H1 (cell line): ENCODE data around the gene NT5DC1. TPM values are rescaled to one million over a fixed set of nuclear protein-coding genes. Genes with fewer than 3 reads are reported as not detected.

ENCODE experiments used
- CTCF ChIA-PET: fragments of 300-600 bp; sonication (Branson Sonifier 250); formaldehyde crosslinking; loops from one replicate; lab custom pipeline; 2021; ENCODE audit not compliant: partially characterized antibody; lab: Charles Lee
- POLR2A ChIA-PET: fragments of 300-600 bp; sonication (Branson Sonifier 250); formaldehyde crosslinking; loops from one replicate; lab custom pipeline; 2021; ENCODE audit warnings: inconsistent platforms; ENCODE audit not compliant: partially characterized antibody; lab: Charles Lee
- DNase-seq, 2 experiments: peaks; one replicate each; pipeline versions ENCODE4 v3.0.0 to v3.0.0-alpha.2; 2010 to 2022; ENCODE audit warnings: low spot score in 2 of 2, low read depth in 1 of 2, mixed read lengths in 1 of 2
- FAIRE-seq: peaks from 2 replicates; lab custom pipeline; 2011; peaks lifted over from hg19 to GRCh38; lab: Jason Lieb, UNC
- H2AFZ ChIP-seq: 2 replicates; pipeline ENCODE4 v1.8.1; 2012; ENCODE audit warnings: low read length, inconsistent platforms
- H2AK5ac ChIP-seq: 2 replicates; pipeline ENCODE4 v1.6.1; 2013; ENCODE audit warnings: low read depth, low read length
- H2BK120ac ChIP-seq: replicated peaks from 2 replicates; pipeline ENCODE3; 2013; ENCODE audit warnings: low read depth, low read length, inconsistent platforms
- H2BK12ac ChIP-seq: 2 replicates; pipeline ENCODE4 v1.6.1; 2013; ENCODE audit warnings: low read depth, low read length
- H2BK15ac ChIP-seq: 2 replicates; pipeline ENCODE4 v1.6.1; 2013; ENCODE audit warnings: low read length
- H2BK20ac ChIP-seq: 2 replicates; pipeline ENCODE4 v1.6.1; 2013; ENCODE audit warnings: low read length
- H2BK5ac ChIP-seq: 2 replicates; pipeline ENCODE4 v1.6.1; 2013; ENCODE audit warnings: low read depth, low read length
- H3K14ac ChIP-seq: 2 replicates; pipeline ENCODE4 v1.6.1; 2013; ENCODE audit warnings: inconsistent platforms; ENCODE audit not compliant: insufficient read length
- H3K18ac ChIP-seq: 2 replicates; pipeline ENCODE4 v1.6.1; 2013; ENCODE audit warnings: low read length; ENCODE audit errors: extremely low read depth
- H3K23ac ChIP-seq: 2 replicates; pipeline ENCODE4 v1.6.1; 2013; ENCODE audit warnings: inconsistent platforms; ENCODE audit not compliant: insufficient read length
- H3K23me2 ChIP-seq: 2 replicates; pipeline ENCODE4 v1.6.1; 2013; ENCODE audit warnings: low read depth, low read length
- H3K27ac ChIP-seq: 2 replicates; pipeline ENCODE4 v1.6.1; 2011; ENCODE audit warnings: low read depth, low read length, inconsistent platforms
- H3K27me3 ChIP-seq, 4 experiments: replicated peaks in 1 of 4; 1 replicate in 1 of 4; 2 replicates in 3 of 4; pipeline versions ENCODE4 v1.6.1 to v1.8.1; 2011 to 2013; ENCODE audit warnings: low read length in 3 of 4, mild to moderate bottlenecking in 3 of 4, inconsistent platforms in 2 of 4, mixed read lengths in 2 of 4, moderate library complexity in 1 of 4; ENCODE audit not compliant: control insufficient read depth in 3 of 4, insufficient read depth in 3 of 4; ENCODE audit errors: extremely low read depth in 1 of 4
- H3K36me3 ChIP-seq, 4 experiments: 2 replicates each; pipeline versions ENCODE4 v1.6.1 to v1.8.1; 2011 to 2013; ENCODE audit warnings: mild to moderate bottlenecking in 4 of 4, low read length in 3 of 4, moderate library complexity in 2 of 4, control low read depth in 1 of 4, inconsistent platforms in 1 of 4; ENCODE audit not compliant: insufficient read depth in 4 of 4, control insufficient read depth in 2 of 4
- H3K4ac ChIP-seq: replicated peaks from 2 replicates; pipeline ENCODE3; 2013; ENCODE audit warnings: low read length, low read depth, mixed read lengths, inconsistent platforms; ENCODE audit not compliant: insufficient read length
- H3K4me1 ChIP-seq, 4 experiments: replicated peaks in 1 of 4; 1 replicate in 1 of 4; 2 replicates in 3 of 4; pipeline versions ENCODE4 v1.6.1 to v1.8.1; 2011 to 2013; ENCODE audit warnings: low read length in 3 of 4, inconsistent platforms in 2 of 4, mixed read lengths in 1 of 4; ENCODE audit not compliant: insufficient read depth in 4 of 4, control insufficient read depth in 3 of 4
- H3K4me2 ChIP-seq, 2 experiments: 2 replicates each; pipeline versions ENCODE4 v1.6.1 to v1.8.1; 2011 to 2013; ENCODE audit warnings: low read depth in 2 of 2, low read length in 2 of 2, control low read depth in 1 of 2, inconsistent platforms in 1 of 2, mild to moderate bottlenecking in 1 of 2; ENCODE audit not compliant: insufficient read depth in 1 of 2
- H3K4me3 ChIP-seq, 4 experiments: fragments of 200-600, 300-600 bp in 1 of 4; sonication (generic), shearing (Covaris generic), sonication (Bioruptor Twin) in 1 of 4; 2 replicates each; pipeline versions ENCODE4 v1.5.1 to v1.8.1; 2011 to 2016; ENCODE audit warnings: low read length in 4 of 4, low read depth in 3 of 4, control low read depth in 2 of 4, inconsistent platforms in 2 of 4, mild to moderate bottlenecking in 2 of 4, mixed read lengths in 1 of 4, moderate library complexity in 1 of 4; ENCODE audit not compliant: insufficient read depth in 2 of 4; ENCODE audit errors: extremely low read depth in 1 of 4
- H3K56ac ChIP-seq: replicated peaks from 2 replicates; pipeline ENCODE3; 2013; ENCODE audit warnings: low read depth, mild to moderate bottlenecking, mixed read lengths, low read length, inconsistent platforms; ENCODE audit not compliant: insufficient read length
- H3K79me1 ChIP-seq: 2 replicates; pipeline ENCODE4 v1.6.1; 2013; ENCODE audit warnings: low read depth, low read length, control low read depth
- H3K79me2 ChIP-seq, 2 experiments: 2 replicates each; pipeline versions ENCODE4 v1.6.1 to v1.8.1; 2012 to 2013; ENCODE audit warnings: low read length in 2 of 2, mild to moderate bottlenecking in 2 of 2, inconsistent platforms in 1 of 2; ENCODE audit not compliant: insufficient read depth in 2 of 2, control insufficient read depth in 1 of 2
- H3K9ac ChIP-seq, 4 experiments: replicated peaks in 1 of 4; 1 replicate in 1 of 4; 2 replicates in 3 of 4; pipeline versions ENCODE4 v1.6.1 to v1.8.1; 2011 to 2013; ENCODE audit warnings: low read depth in 3 of 4, low read length in 3 of 4, control low read depth in 2 of 4, mild to moderate bottlenecking in 2 of 4, moderate library complexity in 2 of 4, inconsistent platforms in 1 of 4; ENCODE audit errors: extremely low read depth in 1 of 4
- H3K9me3 ChIP-seq, 2 experiments: 2 replicates each; pipeline versions ENCODE4 v1.6.1 to v1.8.1; 2012 to 2013; ENCODE audit warnings: mild to moderate bottlenecking in 2 of 2, moderate library complexity in 2 of 2, control low read depth in 1 of 2, inconsistent platforms in 1 of 2, low read depth in 1 of 2, low read length in 1 of 2, mixed read lengths in 1 of 2; ENCODE audit not compliant: insufficient read depth in 2 of 2
- H4K20me1 ChIP-seq, 2 experiments: replicated peaks in 1 of 2; 2 replicates each; pipeline versions ENCODE3 to v1.8.1; 2011 to 2013; ENCODE audit warnings: inconsistent platforms in 2 of 2, low read length in 2 of 2, mild to moderate bottlenecking in 1 of 2; ENCODE audit not compliant: insufficient read depth in 2 of 2, control insufficient read depth in 1 of 2
- H4K5ac ChIP-seq: 2 replicates; pipeline ENCODE4 v1.6.1; 2013; ENCODE audit warnings: low read length, low read depth, mixed read lengths, inconsistent platforms; ENCODE audit not compliant: insufficient read length
- H4K8ac ChIP-seq: 2 replicates; pipeline ENCODE4 v1.8.0; 2013; ENCODE audit warnings: mild to moderate bottlenecking, moderate library complexity, low read length, inconsistent platforms; ENCODE audit not compliant: insufficient read depth; ENCODE audit errors: extremely low read depth
- H4K91ac ChIP-seq: replicated peaks from 2 replicates; pipeline ENCODE3; 2013; ENCODE audit warnings: low read length, mixed read lengths, inconsistent platforms; ENCODE audit not compliant: insufficient read length
- ASH2L ChIP-seq: fragments of 200-600, 300-600 bp; sonication (generic); IDR thresholded peaks from one replicate; pipeline ENCODE4 v1.7.1; 2017; ENCODE audit warnings: low read length
- CBX5 ChIP-seq: fragments of 300-800, 300-1000 bp; sonication (generic); IDR thresholded peaks from 2 replicates; pipeline ENCODE4 v1.7.1; 2016; ENCODE audit warnings: antibody characterized with exemption, low read length, low read depth
- CBX8 ChIP-seq: fragments of 300-800, 300-1000 bp; sonication (generic); IDR thresholded peaks from 2 replicates; pipeline ENCODE4 v1.7.1; 2016; ENCODE audit warnings: low read depth, low read length, borderline replicate concordance
- CHD2 ChIP-seq: IDR thresholded peaks from 2 replicates; pipeline ENCODE4 v1.6.1; 2012; ENCODE audit warnings: low read length, improper control_type of control experiment
- FOSL1 ChIP-seq: IDR thresholded peaks from 2 replicates; pipeline ENCODE4 v1.6.1; 2011; ENCODE audit warnings: mild to moderate bottlenecking, low read depth, low read length, moderate library complexity; ENCODE audit not compliant: insufficient read depth
- GABPA ChIP-seq: IDR thresholded peaks from 2 replicates; pipeline ENCODE4 v1.6.1; 2011; ENCODE audit warnings: mild to moderate bottlenecking, low read length, moderate library complexity, borderline replicate concordance; ENCODE audit not compliant: insufficient read depth
- POU5F1 ChIP-seq: IDR thresholded peaks from 2 replicates; pipeline ENCODE4 v1.6.1; 2011; ENCODE audit warnings: low read depth, mild to moderate bottlenecking, low read length, moderate library complexity
- RBBP5 ChIP-seq: IDR thresholded peaks from 2 replicates; pipeline ENCODE4 v1.7.1; 2012; ENCODE audit warnings: low read depth, mild to moderate bottlenecking, inconsistent platforms, low read length, moderate library complexity, borderline replicate concordance
- RFX5 ChIP-seq: IDR thresholded peaks from 2 replicates; pipeline ENCODE4 v1.6.1; 2011; ENCODE audit warnings: low read depth, low read length, improper control_type of control experiment, borderline replicate concordance
- WGBS, 2 experiments: shearing (Covaris generic) in 1 of 2; methylation state at CpG; one replicate each; pipeline versions ENCODE4 v1.1.6 to v1.1.7; 2013 to 2015; ENCODE audit warnings: low lambda C conversion rate in 2 of 2, mixed read lengths in 2 of 2, inconsistent platforms in 1 of 2, low coverage in 1 of 2, missing lambda C conversion rate in 1 of 2; ENCODE audit not compliant: insufficient replicate concordance in 2 of 2, insufficient coverage in 1 of 2, insufficient read length in 1 of 2; ENCODE audit errors: extremely low coverage in 1 of 2, missing lambda C conversion rate in 1 of 2; 5-methylcytosine and 5-hydroxymethylcytosine counted together
- polyA plus RNA-seq, 7 experiments: library from polyadenylated mRNA; depleted of rRNA in 3 of 7; stranded (reverse) in 5 of 7; unstranded in 2 of 7; fragments of >200 nt in 5 of 7; fragments of 200-250 nt in 2 of 7; gene quantifications; 1 replicate in 5 of 7; 2 replicates in 1 of 7; 4 replicates in 1 of 7; pipeline versions ENCODE4 v1.2.1 to v1.2.3, GENCODE V29; 2011 to 2013; ENCODE audit warnings: missing spikeins in 2 of 7, mixed read lengths in 2 of 7
- total RNA-seq: library from RNA; stranded (reverse); fragmentation: NEBNext Ultra II Directional; extraction: Animal tissue kit (Norgen Biotek cat#: 25700); gene quantifications from 2 replicates; pipeline ENCODE4 v1.2.1, GENCODE V29; 2021

Gene NT5DC1
- total and polyA plus RNA-seq, 2 of the 8 experiments (the other 6 are each of a cell fraction or from before 2014, with no cell fraction given): 25.3 to 72.7 TPM

- Histone ChIP-seq H3K4me2 (no peak overlapping the region), H2AK5ac (no peak overlapping the region), H3K4me3 (no peak overlapping the region), H3K9ac (no peak overlapping the region), H4K8ac (no peak overlapping the region), H3K79me2 (no peaks in the 10 kb centered on the region), H2BK120ac (no peak overlapping the region), H3K4ac (no peak overlapping the region), H2BK5ac (no peak overlapping the region), H4K5ac (no peak overlapping the region), H2BK12ac (no peak overlapping the region), H4K91ac (no peak overlapping the region), H3K36me3 (0 out of 8 replicates have a peak, but pooled peaks cover 0 to 4% (median 0%) of the 10 kb centered on the region in 4 experiments), H3K79me1 (no peaks in the 10 kb centered on the region), H3K27ac (no peak overlapping the region), H3K23me2 (no peaks in the 10 kb centered on the region), H3K4me1 (no peaks in the 10 kb centered on the region), H4K20me1 (no peaks in the 10 kb centered on the region), H3K18ac (no peak overlapping the region), H3K9me3 (no peaks in the 10 kb centered on the region; a peak in 1 of 4 replicates), H3K23ac (no peak overlapping the region), H3K56ac (no peak overlapping the region), H2BK15ac (no peak overlapping the region), H2AFZ (no peak overlapping the region), H3K27me3 (no peaks in the 10 kb centered on the region), H2BK20ac (no peak overlapping the region), H3K14ac (no peak overlapping the region)
- 92% methylated on average over 2 of the region's 2 CpGs; no CpG with 5 or more reads in 1 of the 2 experiments for WGBS, 2 experiments
- TF ChIP-seq RFX5 (no peak), CBX8 (no peak), POU5F1 (no peak), GABPA (no peak), ASH2L (no peak), CHD2 (no peak), CBX5 (no peak), FOSL1 (no peak), RBBP5 (no peak)
- ChIA-PET CTCF (interaction anchor here (0.8 to 1.1 kb wide), 2 partner anchors 56 to 159 kb away, joined by 3 to 4 read pairs; no protein-coding TSS in a partner anchor), POLR2A (no interaction called here)
- FAIRE-seq: no peak
- DNase-seq: no peak
These were observed 69.2 kb downstream of the NT5DC1 start for GRCh38 chr6:116169880-116170279.
